Nephron progenitor cell (in vitro differentiated cells): ENCODE data around the gene CCDC102A.

Experiments
- DNase-seq: peaks from one replicate; pipeline ENCODE4 v3.0.0; 2021
- H3K27ac Mint-ChIP-seq: 2 replicates; pipeline ENCODE4 v1.8.0; 2021; ENCODE audit warnings: mild to moderate bottlenecking, moderate library complexity, mixed read lengths
- H3K27me3 Mint-ChIP-seq: 2 replicates; pipeline ENCODE4 v1.8.0; 2021; ENCODE audit warnings: mild to moderate bottlenecking, low read depth, mixed read lengths; ENCODE audit not compliant: poor library complexity
- H3K36me3 Mint-ChIP-seq: 2 replicates; pipeline ENCODE4 v1.8.0; 2021; ENCODE audit warnings: low read depth, mixed read lengths
- H3K4me1 Mint-ChIP-seq: 2 replicates; pipeline ENCODE4 v1.8.0; 2021; ENCODE audit warnings: mixed read lengths
- H3K4me3 Mint-ChIP-seq: 2 replicates; pipeline ENCODE4 v1.8.0; 2021; ENCODE audit warnings: mild to moderate bottlenecking, moderate library complexity, mixed read lengths
- H3K9me3 Mint-ChIP-seq: 2 replicates; pipeline ENCODE4 v1.8.0; 2021; ENCODE audit warnings: mild to moderate bottlenecking, moderate library complexity, mixed read lengths
- CTCF ChIP-seq: fragments of 200-600 bp; sonication (generic); IDR thresholded peaks from 2 replicates; pipeline ENCODE4 v1.5.0; 2021; ENCODE audit warnings: antibody characterized with exemption

Gene CCDC102A

GRCh38 chr16:57562669-57563486 lies 26.5 kb upstream of the CCDC102A start:
- peaks cover 30% of the 10 kb centered on the region for H3K9me3 Mint-ChIP-seq
- no peak overlapping the region for H3K27ac Mint-ChIP-seq
- peaks cover 47% of the 10 kb centered on the region for H3K27me3 Mint-ChIP-seq
- no peak overlapping the region for H3K4me3 Mint-ChIP-seq
- DNase-seq = no peak
- H3K36me3 Mint-ChIP-seq = no peaks in the 10 kb centered on the region
- peaks cover 15% of the 10 kb centered on the region for H3K4me1 Mint-ChIP-seq
- no peak for TF ChIP-seq CTCF

- DNase-seq = no peak
- Mint-ChIP-seq H3K27me3 (peaks cover 55% of the 10 kb centered on the region), H3K4me3 (no peak overlapping the region), H3K9me3 (peaks cover 30% of the 10 kb centered on the region), H3K36me3 (no peaks in the 10 kb centered on the region), H3K4me1 (peaks cover 15% of the 10 kb centered on the region), H3K27ac (no peak overlapping the region)
- no peak for TF ChIP-seq CTCF
Measured at GRCh38 chr16:57562066-57562465, 25.7 kb upstream of the CCDC102A start.

GRCh38 chr16:57559072-57559790 lies 22.9 kb upstream of the CCDC102A start:
- H3K27me3 Mint-ChIP-seq = peaks cover 42% of the 10 kb centered on the region
- H3K27ac Mint-ChIP-seq = no peak overlapping the region
- no peak for DNase-seq
- no peak overlapping the region for H3K4me3 Mint-ChIP-seq
- no peak for TF ChIP-seq CTCF
- H3K9me3 Mint-ChIP-seq = peaks cover 34% of the 10 kb centered on the region
- no peaks in the 10 kb centered on the region for H3K36me3 Mint-ChIP-seq
- peaks cover 5% of the 10 kb centered on the region for H3K4me1 Mint-ChIP-seq

- H3K4me3 Mint-ChIP-seq = no peak overlapping the region
- no peak for DNase-seq
- no peaks in the 10 kb centered on the region for H3K4me1 Mint-ChIP-seq
- H3K27ac Mint-ChIP-seq = no peak overlapping the region
- no peaks in the 10 kb centered on the region for H3K36me3 Mint-ChIP-seq
- H3K9me3 Mint-ChIP-seq = peaks cover 35% of the 10 kb centered on the region
- TF ChIP-seq CTCF = no peak
- H3K27me3 Mint-ChIP-seq = peaks cover 39% of the 10 kb centered on the region
Measured at GRCh38 chr16:57556941-57557541, 20.7 kb upstream of the CCDC102A start.

GRCh38 chr16:57555831-57556230 lies 19.5 kb upstream of the CCDC102A start:
- Mint-ChIP-seq H3K4me3 (no peak overlapping the region), H3K4me1 (no peaks in the 10 kb centered on the region), H3K27ac (no peak overlapping the region), H3K9me3 (peaks cover 31% of the 10 kb centered on the region), H3K36me3 (no peaks in the 10 kb centered on the region), H3K27me3 (peaks cover 33% of the 10 kb centered on the region)
- TF ChIP-seq CTCF = no peak
- DNase-seq = no peak
